ENCODE data around the gene HDAC4.

HDAC4 gene

GRCh38 chr2:239149501-239149900 lies 251.3 kb downstream of the HDAC4 start:
- TF ChIP-seq REST (IDR thresholded peaks at IDR 0.05; ENCODE audit: low read depth) (no peak), FOXM1 (IDR thresholded peaks at IDR 0.05; ENCODE audit: borderline replicate concordance, low read depth) (no peak), YY1 (IDR thresholded peaks at IDR 0.05; ENCODE audit: low read depth) (no peak), TEAD4 (IDR thresholded peaks at IDR 0.05) (no peak), CEBPB (IDR thresholded peaks at IDR 0.05) (no peak), TAF1 (IDR thresholded peaks at IDR 0.05; ENCODE audit: low read depth) (no peak), RAD21 (IDR thresholded peaks at IDR 0.05; ENCODE audit: low read depth) (no peak)

GRCh38 chr2:239148495-239149200 lies 252.2 kb downstream of the HDAC4 start:
- TF ChIP-seq REST (IDR thresholded peaks at IDR 0.05; ENCODE audit: low read depth) (no peak), FOXM1 (IDR thresholded peaks at IDR 0.05; ENCODE audit: borderline replicate concordance, low read depth) (no peak)

GRCh38 chr2:239147376-239147775 lies 253.4 kb downstream of the HDAC4 start:
- no peak for TF ChIP-seq NFIC (IDR thresholded peaks at IDR 0.05)
- no peak for TF ChIP-seq RAD21 (IDR thresholded peaks at IDR 0.05; ENCODE audit: low read depth)

- TF ChIP-seq NFIC (IDR thresholded peaks at IDR 0.05) = no peak
- TF ChIP-seq CEBPB (IDR thresholded peaks at IDR 0.05) = no peak
- no peak for TF ChIP-seq FOXM1 (IDR thresholded peaks at IDR 0.05; ENCODE audit: borderline replicate concordance, low read depth)
- TF ChIP-seq TCF12 (IDR thresholded peaks at IDR 0.05; ENCODE audit: low read depth) = no peak
- no peak for TF ChIP-seq ZBTB7A (IDR thresholded peaks at IDR 0.05; ENCODE audit: low read depth)
- no peak for TF ChIP-seq TAF1 (IDR thresholded peaks at IDR 0.05; ENCODE audit: low read depth)
- no peak for TF ChIP-seq REST (IDR thresholded peaks at IDR 0.05; ENCODE audit: low read depth)
- no peak for TF ChIP-seq RAD21 (IDR thresholded peaks at IDR 0.05; ENCODE audit: low read depth)
- TF ChIP-seq TEAD4 (IDR thresholded peaks at IDR 0.05) = no peak
- TF ChIP-seq CREB1 (IDR thresholded peaks at IDR 0.05; ENCODE audit: low read depth) = no peak
Measured at GRCh38 chr2:239146741-239147181, 254.1 kb downstream of the HDAC4 start.

- TF ChIP-seq YY1 (IDR thresholded peaks at IDR 0.05; ENCODE audit: low read depth) = no peak
- no peak for TF ChIP-seq EGR1 (IDR thresholded peaks at IDR 0.05)
- no peak for TF ChIP-seq REST (IDR thresholded peaks at IDR 0.05; ENCODE audit: low read depth)
- TF ChIP-seq EP300 (IDR thresholded peaks at IDR 0.05; ENCODE audit: borderline replicate concordance) = no peak
- TF ChIP-seq FOXM1 (IDR thresholded peaks at IDR 0.05; ENCODE audit: borderline replicate concordance, low read depth) = no peak
- TF ChIP-seq MAX (IDR thresholded peaks at IDR 0.05) = no peak
- TF ChIP-seq NFIC (IDR thresholded peaks at IDR 0.05) = no peak
- TF ChIP-seq CEBPB (IDR thresholded peaks at IDR 0.05) = no peak
- TF ChIP-seq TEAD4 (IDR thresholded peaks at IDR 0.05) = no peak
- no peak for TF ChIP-seq USF1 (IDR thresholded peaks at IDR 0.05)
- no peak for TF ChIP-seq TCF12 (IDR thresholded peaks at IDR 0.05; ENCODE audit: low read depth)
- no peak for TF ChIP-seq RAD21 (IDR thresholded peaks at IDR 0.05; ENCODE audit: low read depth)
- TF ChIP-seq CREB1 (IDR thresholded peaks at IDR 0.05; ENCODE audit: low read depth) = no peak
- no peak for TF ChIP-seq TAF1 (IDR thresholded peaks at IDR 0.05; ENCODE audit: low read depth)
- TF ChIP-seq ZBTB7A (IDR thresholded peaks at IDR 0.05; ENCODE audit: low read depth) = no peak
Measured at GRCh38 chr2:239146011-239146641, 254.7 kb downstream of the HDAC4 start.

Data from Ishikawa (cell line).